Measurements from ENCODE around the gene POU6F2. TPM values are rescaled to one million over a fixed set of nuclear protein-coding genes. Genes with fewer than 3 reads are reported as not detected.

POU6F2 gene
- total RNA-seq, 1 experiment from 2014 or later, result 2.9 TPM

DNA sequence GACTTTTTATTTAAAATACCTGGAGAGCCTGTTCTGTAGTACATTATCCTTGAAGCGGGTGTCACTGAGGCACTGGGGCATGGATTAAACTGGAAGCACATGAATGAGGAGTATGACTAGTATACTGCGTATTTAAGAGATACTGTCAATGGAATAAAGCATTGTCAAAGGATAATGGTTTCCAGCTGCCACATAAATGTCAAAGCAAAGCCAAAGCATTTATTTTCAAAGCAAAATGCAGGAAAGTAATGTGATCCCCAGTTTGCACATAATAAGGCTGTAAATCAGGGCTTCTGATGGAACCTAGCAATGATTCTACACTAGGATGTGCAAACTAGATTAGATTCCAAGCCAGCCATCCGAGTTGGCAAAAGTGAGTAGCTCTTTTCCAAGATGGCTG is 240.1 kb downstream of the POU6F2 start:
- CTCF ChIA-PET, result no interaction called here
- POLR2A ChIA-PET, result no interaction called here
- peaks cover 5% of the 10 kb centered on the region for H3K4me1 Mint-ChIP-seq
- peaks cover 9% of the 10 kb centered on the region for H3K9me3 Mint-ChIP-seq
- ATAC-seq (no peak), DNase-seq (ENCODE audit: low spot score) (no peak)
- H3K27me3 Mint-ChIP-seq (ENCODE audit: low read depth), result no peaks in the 10 kb centered on the region
- no peak overlapping the region for H3K27ac Mint-ChIP-seq
- no peak for TF ChIP-seq MYBL2 (CRISPR knock-in tag; IDR thresholded peaks at IDR 0.05)
- TF ChIP-seq, protein P1, sequence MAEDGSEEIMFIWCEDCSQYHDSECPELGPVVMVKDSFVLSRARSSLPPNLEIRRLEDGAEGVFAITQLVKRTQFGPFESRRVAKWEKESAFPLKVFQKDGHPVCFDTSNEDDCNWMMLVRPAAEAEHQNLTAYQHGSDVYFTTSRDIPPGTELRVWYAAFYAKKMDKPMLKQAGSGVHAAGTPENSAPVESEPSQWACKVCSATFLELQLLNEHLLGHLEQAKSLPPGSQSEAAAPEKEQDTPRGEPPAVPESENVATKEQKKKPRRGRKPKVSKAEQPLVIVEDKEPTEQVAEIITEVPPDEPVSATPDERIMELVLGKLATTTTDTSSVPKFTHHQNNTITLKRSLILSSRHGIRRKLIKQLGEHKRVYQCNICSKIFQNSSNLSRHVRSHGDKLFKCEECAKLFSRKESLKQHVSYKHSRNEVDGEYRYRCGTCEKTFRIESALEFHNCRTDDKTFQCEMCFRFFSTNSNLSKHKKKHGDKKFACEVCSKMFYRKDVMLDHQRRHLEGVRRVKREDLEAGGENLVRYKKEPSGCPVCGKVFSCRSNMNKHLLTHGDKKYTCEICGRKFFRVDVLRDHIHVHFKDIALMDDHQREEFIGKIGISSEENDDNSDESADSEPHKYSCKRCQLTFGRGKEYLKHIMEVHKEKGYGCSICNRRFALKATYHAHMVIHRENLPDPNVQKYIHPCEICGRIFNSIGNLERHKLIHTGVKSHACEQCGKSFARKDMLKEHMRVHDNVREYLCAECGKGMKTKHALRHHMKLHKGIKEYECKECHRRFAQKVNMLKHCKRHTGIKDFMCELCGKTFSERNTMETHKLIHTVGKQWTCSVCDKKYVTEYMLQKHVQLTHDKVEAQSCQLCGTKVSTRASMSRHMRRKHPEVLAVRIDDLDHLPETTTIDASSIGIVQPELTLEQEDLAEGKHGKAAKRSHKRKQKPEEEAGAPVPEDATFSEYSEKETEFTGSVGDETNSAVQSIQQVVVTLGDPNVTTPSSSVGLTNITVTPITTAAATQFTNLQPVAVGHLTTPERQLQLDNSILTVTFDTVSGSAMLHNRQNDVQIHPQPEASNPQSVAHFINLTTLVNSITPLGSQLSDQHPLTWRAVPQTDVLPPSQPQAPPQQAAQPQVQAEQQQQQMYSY (CRISPR knock-in tag; IDR thresholded peaks at IDR 0.05), result no peak
- TF ChIP-seq ZNF232 (CRISPR knock-in tag; IDR thresholded peaks at IDR 0.05), result no peak
- no peak for TF ChIP-seq FOXP4 (CRISPR knock-in tag; IDR thresholded peaks at IDR 0.05)
- no peak for TF ChIP-seq AR (CRISPR knock-in tag; IDR thresholded peaks at IDR 0.05)
- no peak for TF ChIP-seq FOXJ3 (CRISPR knock-in tag; IDR thresholded peaks at IDR 0.05; ENCODE audit: borderline replicate concordance)
- no peak for TF ChIP-seq HMGXB4 (CRISPR knock-in tag; IDR thresholded peaks at IDR 0.05)
- no peak for TF ChIP-seq CREB1 (CRISPR knock-in tag; IDR thresholded peaks at IDR 0.05)
- TF ChIP-seq, protein P2, sequence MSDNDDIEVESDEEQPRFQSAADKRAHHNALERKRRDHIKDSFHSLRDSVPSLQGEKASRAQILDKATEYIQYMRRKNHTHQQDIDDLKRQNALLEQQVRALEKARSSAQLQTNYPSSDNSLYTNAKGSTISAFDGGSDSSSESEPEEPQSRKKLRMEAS (CRISPR knock-in tag; IDR thresholded peaks at IDR 0.05), result no peak
- TF ChIP-seq NFE2L1 (CRISPR knock-in tag; IDR thresholded peaks at IDR 0.05), result no peak
- TF ChIP-seq CREM (CRISPR knock-in tag; IDR thresholded peaks at IDR 0.05), result no peak
- TF ChIP-seq GTF2I (CRISPR knock-in tag; conservative IDR thresholded peaks at IDR 0.05), result no peak
- TF ChIP-seq EMX1 (CRISPR knock-in tag; IDR thresholded peaks at IDR 0.05), result no peak
- no peak for TF ChIP-seq SMAD3 (CRISPR knock-in tag; IDR thresholded peaks at IDR 0.05; ENCODE audit: borderline replicate concordance)
- TF ChIP-seq, protein P3, sequence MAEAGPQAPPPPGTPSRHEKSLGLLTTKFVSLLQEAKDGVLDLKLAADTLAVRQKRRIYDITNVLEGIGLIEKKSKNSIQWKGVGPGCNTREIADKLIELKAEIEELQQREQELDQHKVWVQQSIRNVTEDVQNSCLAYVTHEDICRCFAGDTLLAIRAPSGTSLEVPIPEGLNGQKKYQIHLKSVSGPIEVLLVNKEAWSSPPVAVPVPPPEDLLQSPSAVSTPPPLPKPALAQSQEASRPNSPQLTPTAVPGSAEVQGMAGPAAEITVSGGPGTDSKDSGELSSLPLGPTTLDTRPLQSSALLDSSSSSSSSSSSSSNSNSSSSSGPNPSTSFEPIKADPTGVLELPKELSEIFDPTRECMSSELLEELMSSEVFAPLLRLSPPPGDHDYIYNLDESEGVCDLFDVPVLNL (CRISPR knock-in tag; IDR thresholded peaks at IDR 0.05; ENCODE audit: borderline replicate concordance, low read depth), result no peak
- H3K36me3 Mint-ChIP-seq, result no peaks in the 10 kb centered on the region
- H3K4me3 Mint-ChIP-seq, result no peak overlapping the region
